ENCODE data around the gene WNT1. TPM values are rescaled to one million over a fixed set of nuclear protein-coding genes. Genes with fewer than 3 reads are reported as not detected.

The WNT1 gene
- total RNA-seq, 2 donors from 2014 or later: not detected

- ATAC-seq (replicated peaks): no peak
- H3K27me3 Mint-ChIP-seq: no peaks in the 10 kb centered on the region
- no peaks in the 10 kb centered on the region for H3K9me3 Mint-ChIP-seq
- peaks cover 57% of the 10 kb centered on the region for H3K36me3 Mint-ChIP-seq (ENCODE audit: low read depth)
- H3K4me1 Mint-ChIP-seq: peaks cover 16% of the 10 kb centered on the region
- peak overlapping the region; percentile 92 for H3K4me3 Mint-ChIP-seq
- peak overlapping the region; percentile 95 for H3K27ac Mint-ChIP-seq
These were observed 41.6 kb downstream of the WNT1 start for GRCh38 chr12:49019443-49020324.

DNA sequence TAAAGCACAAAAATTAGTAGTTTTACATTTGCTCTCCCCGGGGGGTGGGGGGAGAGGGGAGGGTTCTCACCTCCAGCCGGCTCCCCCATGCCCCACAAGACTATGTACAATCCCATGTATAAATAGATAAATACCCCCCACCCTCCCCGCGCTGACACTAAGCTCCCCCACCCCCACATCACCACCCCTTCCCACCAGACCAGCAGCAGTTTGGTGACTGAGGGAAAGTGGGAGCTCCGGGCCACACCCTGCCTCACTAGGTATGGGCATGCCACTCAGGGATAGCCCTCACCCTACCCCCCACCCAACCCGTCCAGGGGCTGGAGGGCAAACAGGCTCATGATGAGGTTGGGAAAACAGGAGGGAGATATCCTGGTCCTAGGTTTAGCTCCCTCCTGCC, 42.3 kb downstream of the WNT1 start:
- Mint-ChIP-seq H3K9me3 (no peaks in the 10 kb centered on the region), H3K27me3 (no peaks in the 10 kb centered on the region), H3K27ac (no peak overlapping the region), H3K4me3 (no peak overlapping the region), H3K36me3 (ENCODE audit: low read depth) (peaks cover 58% of the 10 kb centered on the region), H3K4me1 (peaks cover 12% of the 10 kb centered on the region)
- ATAC-seq (replicated peaks): no peak

- Mint-ChIP-seq H3K4me1 (peaks cover 15% of the 10 kb centered on the region), H3K4me3 (no peak overlapping the region), H3K27me3 (no peaks in the 10 kb centered on the region), H3K36me3 (ENCODE audit: low read depth) (peaks cover 59% of the 10 kb centered on the region), H3K27ac (peak overlapping the region; percentile 22), H3K9me3 (no peaks in the 10 kb centered on the region)
- ATAC-seq (replicated peaks): no peak
These were observed 43.3 kb downstream of the WNT1 start for GRCh38 chr12:49021292-49021915.

- Mint-ChIP-seq H3K4me1 (peaks cover 6% of the 10 kb centered on the region), H3K9me3 (no peaks in the 10 kb centered on the region), H3K36me3 (ENCODE audit: low read depth) (peaks cover 61% of the 10 kb centered on the region), H3K27ac (no peak overlapping the region), H3K27me3 (no peaks in the 10 kb centered on the region), H3K4me3 (no peak overlapping the region)
- no peak for ATAC-seq (replicated peaks)
These were observed 44.5 kb downstream of the WNT1 start for GRCh38 chr12:49022558-49023178.

DNA sequence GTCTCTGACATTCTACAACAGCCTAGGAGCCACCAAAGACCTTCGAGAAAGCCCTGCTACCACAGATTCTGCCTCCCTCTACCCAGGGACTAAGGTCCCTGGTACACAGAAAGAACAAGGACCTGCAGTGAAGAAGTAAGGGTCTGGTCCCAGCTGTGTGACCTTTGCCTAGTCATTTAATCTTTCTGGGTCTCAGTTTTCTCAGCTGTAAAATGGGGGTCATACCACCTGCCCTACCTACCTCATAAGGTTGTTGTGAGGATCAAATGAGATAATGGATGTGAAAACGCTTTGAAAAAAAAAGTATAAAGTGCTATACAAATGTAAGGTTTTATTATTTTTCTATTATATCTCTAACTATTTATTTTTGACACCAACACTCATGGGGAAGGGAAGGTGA, 45.7 kb downstream of the WNT1 start:
- Mint-ChIP-seq H3K27me3 (no peaks in the 10 kb centered on the region), H3K36me3 (ENCODE audit: low read depth) (peaks cover 73% of the 10 kb centered on the region), H3K9me3 (no peaks in the 10 kb centered on the region), H3K27ac (no peak overlapping the region), H3K4me3 (no peak overlapping the region), H3K4me1 (peaks cover 6% of the 10 kb centered on the region)
- ATAC-seq (replicated peaks): no peak

DNA sequence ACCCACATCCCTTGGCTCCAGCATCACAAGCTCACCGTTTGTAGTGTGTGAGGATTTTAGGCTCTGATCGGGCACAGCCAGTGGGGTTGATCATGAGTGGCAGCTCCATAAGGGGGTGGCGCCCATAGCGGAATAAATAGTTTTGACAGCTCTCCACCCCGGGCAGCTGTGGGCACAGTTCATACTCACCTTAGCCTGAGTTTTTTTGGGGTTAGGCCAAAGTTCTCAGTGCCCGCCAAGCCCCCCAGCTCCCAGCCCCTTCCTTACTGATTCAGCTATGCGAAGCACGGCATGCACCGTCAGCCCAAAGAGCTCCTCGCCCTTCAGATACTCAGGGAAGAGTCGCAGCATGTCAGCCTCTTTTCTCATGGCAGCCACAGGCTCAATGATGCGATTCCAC, 46.4 kb downstream of the WNT1 start:
- H3K27ac Mint-ChIP-seq: peak overlapping the region; percentile 69
- no peak for ATAC-seq (replicated peaks)
- no peaks in the 10 kb centered on the region for H3K9me3 Mint-ChIP-seq
- peaks cover 6% of the 10 kb centered on the region for H3K4me1 Mint-ChIP-seq
- H3K36me3 Mint-ChIP-seq (ENCODE audit: low read depth): peaks cover 80% of the 10 kb centered on the region
- no peaks in the 10 kb centered on the region for H3K27me3 Mint-ChIP-seq
- H3K4me3 Mint-ChIP-seq: no peak overlapping the region

DNA sequence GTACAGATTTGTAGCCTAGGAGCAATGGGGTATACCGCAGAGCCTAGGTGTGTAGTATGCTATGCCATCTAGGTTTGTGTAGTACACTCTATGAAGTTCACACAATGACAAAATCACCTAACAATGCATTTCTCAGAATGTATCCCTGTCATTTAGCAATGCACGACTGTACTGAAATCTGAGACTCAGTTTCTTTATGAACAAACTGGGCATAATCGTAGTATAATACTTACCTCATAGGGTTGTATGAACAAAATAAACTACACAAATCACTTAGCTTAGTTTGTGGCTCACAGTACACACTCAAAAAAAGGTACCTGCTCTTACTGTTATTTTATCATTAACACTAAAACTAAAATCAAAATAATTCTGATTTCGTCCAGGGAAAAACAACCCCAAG, 47.3 kb downstream of the WNT1 start:
- Mint-ChIP-seq H3K27me3 (no peaks in the 10 kb centered on the region), H3K4me3 (no peak overlapping the region)

DNA sequence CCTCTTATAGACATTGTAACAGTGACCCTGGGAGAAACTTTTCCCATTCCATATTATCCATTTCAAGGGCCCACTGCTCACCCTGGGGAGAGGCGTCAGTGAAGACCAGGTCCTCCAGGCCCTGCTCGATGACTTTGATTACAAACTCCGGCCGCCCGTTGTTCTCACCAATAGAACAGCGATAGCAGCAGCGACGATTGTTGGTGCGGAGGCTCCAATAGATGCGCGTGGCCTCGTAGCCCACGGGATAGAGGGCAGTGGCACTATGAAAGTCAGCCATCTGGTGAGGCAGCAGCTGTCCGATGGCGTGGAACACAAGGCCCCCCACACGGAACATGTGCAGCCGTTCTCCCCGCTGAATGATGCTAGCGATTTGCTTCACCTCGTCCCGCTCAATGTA, 48.0 kb downstream of the WNT1 start:
- no peak for ATAC-seq (replicated peaks)
- Mint-ChIP-seq H3K4me1 (peaks cover 6% of the 10 kb centered on the region), H3K4me3 (no peak overlapping the region), H3K27ac (peak overlapping the region; percentile 85), H3K9me3 (no peaks in the 10 kb centered on the region), H3K36me3 (ENCODE audit: low read depth) (peaks cover 91% of the 10 kb centered on the region), H3K27me3 (no peaks in the 10 kb centered on the region)

More for the DNA sequence above, 47.3 kb downstream of the WNT1 start:
- H3K27ac Mint-ChIP-seq: peak overlapping the region; percentile 85
- H3K4me1 Mint-ChIP-seq: peaks cover 6% of the 10 kb centered on the region
- no peaks in the 10 kb centered on the region for H3K9me3 Mint-ChIP-seq
- H3K36me3 Mint-ChIP-seq (ENCODE audit: low read depth): peaks cover 89% of the 10 kb centered on the region
- ATAC-seq (replicated peaks): peak; percentile 66

DNA sequence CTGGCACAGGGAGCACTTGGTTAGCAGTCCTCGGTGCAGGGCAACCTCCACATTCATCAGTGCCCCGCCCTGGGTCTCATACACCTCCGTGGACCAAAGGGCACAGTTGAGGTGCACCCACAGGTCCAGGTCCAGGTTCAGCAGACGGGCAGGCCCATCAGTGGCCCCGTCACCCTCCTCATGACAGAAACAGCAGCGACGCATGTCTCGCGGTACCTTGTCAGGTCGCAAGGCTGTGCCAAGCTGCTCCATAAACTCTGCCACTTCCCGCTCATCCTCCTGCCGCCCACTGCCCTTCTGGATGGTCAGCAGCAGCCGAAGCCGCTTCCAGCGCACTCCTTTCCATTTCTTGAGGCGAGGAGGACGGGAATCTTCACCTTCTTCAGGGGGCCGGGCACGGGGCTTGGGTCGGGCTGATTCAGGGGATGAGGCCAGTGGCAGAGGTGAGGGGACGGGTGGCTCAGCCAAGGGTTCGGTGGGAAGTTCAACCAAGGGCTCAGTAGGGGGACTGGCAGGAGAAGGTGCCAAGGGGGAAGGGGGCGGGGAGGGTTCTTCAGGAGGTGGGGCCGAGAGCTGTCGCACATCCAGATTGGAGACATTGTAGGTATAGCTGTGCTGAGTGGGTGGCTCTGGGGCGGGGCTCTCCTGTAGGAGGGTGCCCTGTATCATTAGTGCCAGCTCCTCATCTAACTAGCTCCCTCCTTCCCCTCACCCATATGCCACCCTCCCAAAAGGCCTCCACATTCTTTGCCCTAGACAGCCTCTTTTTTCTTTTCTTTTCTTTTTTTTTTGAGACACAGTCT, 48.8 kb downstream of the WNT1 start:
- Mint-ChIP-seq H3K9me3 (no peaks in the 10 kb centered on the region), H3K4me3 (no peak overlapping the region), H3K4me1 (peaks cover 6% of the 10 kb centered on the region), H3K27ac (no peak overlapping the region), H3K36me3 (ENCODE audit: low read depth) (peaks cover 90% of the 10 kb centered on the region), H3K27me3 (no peaks in the 10 kb centered on the region)
- no peak for ATAC-seq (replicated peaks)

DNA sequence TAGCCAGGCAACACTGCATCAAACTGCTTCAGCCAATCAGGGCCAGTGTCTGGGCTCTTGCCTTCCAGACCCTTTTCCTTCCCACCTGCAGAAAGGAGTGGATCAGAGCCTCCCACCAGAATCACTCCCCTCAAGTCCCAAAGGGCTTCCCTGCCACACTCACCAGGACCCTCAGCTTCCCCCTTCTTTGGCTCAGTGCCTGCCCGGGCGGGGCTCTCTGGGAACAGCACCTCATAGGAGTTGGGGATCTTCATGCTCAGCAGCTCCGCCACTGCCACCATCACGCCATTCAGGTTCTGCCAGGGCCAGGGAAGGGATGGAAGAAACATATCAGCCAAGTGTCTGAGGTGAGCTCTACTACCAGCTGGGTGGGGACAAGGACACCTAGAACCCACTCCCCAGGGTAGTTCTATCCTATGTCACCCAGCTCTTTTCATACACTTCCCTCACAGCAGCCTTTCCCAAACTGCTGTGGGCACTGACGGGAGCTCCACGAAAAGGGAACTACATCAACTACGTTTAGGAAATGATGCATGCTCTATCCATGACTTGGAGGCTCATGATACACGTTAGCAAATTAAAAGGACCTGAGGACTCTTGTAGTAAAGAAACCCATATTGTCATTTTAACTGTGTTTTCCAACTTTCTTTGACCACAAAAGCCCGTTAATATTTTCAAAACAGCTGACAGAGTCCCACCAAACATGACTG, 49.9 kb downstream of the WNT1 start:
- H3K27me3 Mint-ChIP-seq: no peaks in the 10 kb centered on the region
- no peaks in the 10 kb centered on the region for H3K9me3 Mint-ChIP-seq
- H3K27ac Mint-ChIP-seq: peak overlapping the region; percentile 59
- H3K4me3 Mint-ChIP-seq: no peak overlapping the region
- peaks cover 84% of the 10 kb centered on the region for H3K36me3 Mint-ChIP-seq (ENCODE audit: low read depth)
- ATAC-seq (replicated peaks): no peak
- peaks cover 6% of the 10 kb centered on the region for H3K4me1 Mint-ChIP-seq

- Mint-ChIP-seq H3K36me3 (ENCODE audit: low read depth) (peaks cover 81% of the 10 kb centered on the region), H3K4me3 (no peak overlapping the region), H3K27me3 (no peaks in the 10 kb centered on the region), H3K9me3 (no peaks in the 10 kb centered on the region), H3K27ac (no peak overlapping the region), H3K4me1 (peaks cover 6% of the 10 kb centered on the region)
- ATAC-seq (replicated peaks): no peak
These were observed 50.6 kb downstream of the WNT1 start for GRCh38 chr12:49028666-49029275.

DNA sequence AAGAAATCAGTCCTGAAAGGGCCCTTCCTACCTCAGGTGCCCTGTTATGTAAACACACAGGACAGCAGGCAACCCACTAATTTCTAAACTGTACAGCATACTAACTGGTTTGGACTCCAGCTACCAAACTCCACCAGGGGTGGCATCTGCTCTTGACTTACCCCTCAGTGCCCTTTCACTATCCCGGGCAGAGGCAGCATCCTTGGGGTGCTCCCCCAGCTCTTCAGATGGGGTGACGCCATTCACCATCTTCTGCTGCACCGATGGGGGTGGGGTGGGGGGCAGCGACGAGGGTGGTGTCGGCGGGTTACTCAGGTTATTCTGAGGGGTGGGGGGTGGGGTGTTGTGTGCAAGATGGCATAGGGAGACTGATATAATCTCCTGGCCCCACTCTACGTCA, 52.0 kb downstream of the WNT1 start:
- H3K4me3 Mint-ChIP-seq: no peak overlapping the region
- H3K9me3 Mint-ChIP-seq: no peaks in the 10 kb centered on the region
- peaks cover 84% of the 10 kb centered on the region for H3K36me3 Mint-ChIP-seq (ENCODE audit: low read depth)
- H3K27ac Mint-ChIP-seq: no peak overlapping the region
- H3K27me3 Mint-ChIP-seq: no peaks in the 10 kb centered on the region
- peaks cover 6% of the 10 kb centered on the region for H3K4me1 Mint-ChIP-seq
- no peak for ATAC-seq (replicated peaks)

DNA sequence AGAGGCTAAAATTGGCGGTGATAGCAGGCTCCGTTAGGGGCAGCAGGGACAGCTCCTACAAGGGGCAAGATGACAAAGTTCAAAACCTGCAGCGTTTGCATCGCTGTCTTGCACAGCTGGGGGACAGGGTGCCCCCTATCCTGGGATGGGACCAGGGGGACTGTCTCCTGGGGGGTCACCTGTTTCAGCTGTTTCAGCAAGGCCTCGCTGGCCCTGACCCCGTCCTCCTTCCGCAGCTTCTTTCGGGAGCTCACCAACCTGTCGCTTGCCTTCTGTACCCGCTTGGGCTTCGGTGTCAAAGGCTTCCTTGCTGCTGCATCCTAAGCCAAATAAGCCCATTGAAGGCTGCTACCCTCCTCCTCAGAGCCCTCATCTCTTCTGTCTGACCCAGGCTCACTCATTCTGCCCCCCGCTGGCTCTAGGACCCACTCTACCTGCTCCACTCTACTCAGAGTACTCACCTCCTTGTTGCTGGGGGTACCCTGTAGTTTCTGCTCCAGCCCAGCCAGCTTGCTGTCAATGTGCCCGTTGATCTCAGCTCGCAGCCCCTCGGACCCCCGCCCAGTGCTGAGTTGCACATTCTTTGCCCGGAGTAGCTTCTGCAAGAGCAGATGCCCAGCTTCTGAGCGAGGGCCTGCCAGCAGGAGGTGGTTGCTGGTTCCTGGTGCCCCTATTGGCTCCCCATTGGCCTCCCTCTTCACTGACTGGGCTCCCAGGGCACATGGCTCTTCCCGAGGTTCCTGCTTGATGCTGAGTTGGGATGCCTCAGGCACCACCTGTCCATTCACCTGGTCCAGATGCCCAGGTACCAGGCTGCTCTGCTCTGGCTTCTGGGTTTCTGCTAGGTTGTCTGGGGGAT, 52.8 kb downstream of the WNT1 start:
- no peak for ATAC-seq (replicated peaks)
- Mint-ChIP-seq H3K27me3 (no peaks in the 10 kb centered on the region), H3K36me3 (ENCODE audit: low read depth) (peaks cover 84% of the 10 kb centered on the region), H3K4me3 (no peak overlapping the region), H3K27ac (peak overlapping the region; percentile 48), H3K9me3 (no peaks in the 10 kb centered on the region), H3K4me1 (peaks cover 1% of the 10 kb centered on the region)

Data from activated T-helper 17 cell treated with anti-CD3 and anti-CD28 coated beads, Interleukin-2, amount 50 U/mL, for 72 hours (primary cell).